Left colon (tissue), 2 donors: ENCODE data around the gene HNRNPA1L2. TPM values are rescaled to one million over a fixed set of nuclear protein-coding genes. Genes with fewer than 3 reads are reported as not detected.

ENCODE experiments used
- total RNA-seq, 2 donors: library from RNA; stranded (reverse); fragmentation: NEBNext Ultra II Directional; extraction: Animal tissue kit (Norgen Biotek cat#: 25700); gene quantifications; one replicate each; pipeline ENCODE4 v1.2.1, GENCODE V29; 2021
- donor health status: DM: no; HTN: no; CAD: no.
- donor health status: DM: yes; HTN: yes; CAD: no.

The HNRNPA1L2 gene
- total RNA-seq, 2 donors from 2014 or later = 2.6 to 3.3 TPM

Other genes starting within 250 kb of the HNRNPA1L2 start
- gene THSD1, start 236.3 kb upstream of the HNRNPA1L2 start, total RNA-seq = 1 to 10 TPM; 1.2 TPM
- 10 to 100 TPM; 53.0 to 61.4 TPM for gene VPS36, start 191.8 kb upstream of the HNRNPA1L2 start, total RNA-seq
- gene CKAP2, start 187.0 kb upstream of the HNRNPA1L2 start, total RNA-seq = 10 to 100 TPM in 1 of 2 donors, 1 to 10 TPM in 1; 7.2 to 14.5 TPM
- 10 to 100 TPM; 39.8 to 41.6 TPM for gene SUGT1, start 10.4 kb downstream of the HNRNPA1L2 start, total RNA-seq
- gene CNMD, start 97.4 kb downstream of the HNRNPA1L2 start, total RNA-seq = not detected
- under 1 TPM in 1 of 2 donors, not detected in 1; 0.12 TPM for gene PCDH8, start 206.2 kb downstream of the HNRNPA1L2 start, total RNA-seq